Measurements from ENCODE around the gene FAIM. TPM values are rescaled to one million over a fixed set of nuclear protein-coding genes. Genes with fewer than 3 reads are reported as not detected.

Gene FAIM
- total RNA-seq: 12.7 and 13.6 TPM in 2 replicates

GRCh38 chr3:138608322-138609135 lies at the start of gene FAIM:
TSS of gene FAIM (plus strand) at chr3:138608771. CDS start at chr3:138619727, 10,956 bp downstream.

GRCh38 chr3:138594150-138594934 lies 14.2 kb upstream of the FAIM start, which contains the start of gene CEP70:
TSS of gene CEP70 (minus strand) at chr3:138594260. CDS start at chr3:138572927, 21,333 bp downstream.

Other genes starting within 250 kb of the FAIM start
- gene ESYT3, start 174.2 kb upstream of the FAIM start, total RNA-seq: 0.19 and 1.4 TPM in 2 replicates
- gene CEP70, start 14.5 kb upstream of the FAIM start, total RNA-seq: 19.6 and 26.8 TPM in 2 replicates
- 12.7 and 13.2 TPM in 2 replicates for gene PIK3CB, start 226.2 kb downstream of the FAIM start, total RNA-seq